Adrenal gland (tissue), 12 donors: Measurements from ENCODE around the gene ATXN10. TPM values are rescaled to one million over a fixed set of nuclear protein-coding genes. Genes with fewer than 3 reads are reported as not detected.
A peak's percentile ranks its signal among the peaks of the same experiment; 100 is the strongest.

Experiments
- DNase-seq, 7 donors: peaks; one replicate each; pipeline ENCODE4 v3.0.0-alpha.2; 2019 to 2020
- H3K27ac ChIP-seq, 5 donors: fragments of 200-600 bp; sonication (generic) in 4 of 5; 1 replicate in 3 of 5; 2 replicates in 2 of 5; pipeline versions ENCODE4 v1.5.1 to v1.8.0; 2016 to 2020; ENCODE audit warnings: mild to moderate bottlenecking in 1 of 5
- H3K27me3 ChIP-seq: fragments of 200-600 bp; 2 replicates; pipeline ENCODE4 v1.8.0; 2021
- H3K36me3 ChIP-seq, 2 donors: fragments of 200-600 bp; replicated peaks in 1 of 2; 1 replicate in 1 of 2; 2 replicates in 1 of 2; pipeline versions ENCODE4 v1.5.1 to v1.8.0; 2018 to 2022
- H3K4me1 ChIP-seq, 2 donors: fragments of 200-600 bp; replicated peaks in 1 of 2; 1 replicate in 1 of 2; 2 replicates in 1 of 2; pipeline versions ENCODE4 v1.5.1 to v1.8.0; 2018 to 2021
- H3K4me3 ChIP-seq, 4 donors: fragments of 200-600 bp; sonication (generic) in 3 of 4; one replicate each; pipeline ENCODE4 v1.5.1; 2016 to 2018
- H3K9me3 ChIP-seq, 3 donors: fragments of 200-600 bp; sonication (generic) in 1 of 3; replicated peaks in 1 of 3; 1 replicate in 2 of 3; 2 replicates in 1 of 3; pipeline versions ENCODE4 v1.5.1 to v1.8.0; 2016 to 2021
- CTCF ChIP-seq, 6 experiments: fragments of 450-650 bp in 4 of 6; fragments of 200-600 bp in 2 of 6; sonication (generic) in 1 of 6; IDR thresholded peaks; 1 replicate in 5 of 6; 2 replicates in 1 of 6; pipeline versions ENCODE4 v1.5.1 to v1.8.0; 2016 to 2021; ENCODE audit warnings: antibody characterized with exemption in 6 of 6, mild to moderate bottlenecking in 2 of 6, moderate library complexity in 1 of 6
- POLR2A ChIP-seq, 2 donors: fragments of 450-650 bp; IDR thresholded peaks; one replicate each; pipeline ENCODE4 v1.6.1; 2017; ENCODE audit warnings: antibody characterized with exemption in 2 of 2, mild to moderate bottlenecking in 2 of 2, moderate library complexity in 1 of 2
- WGBS, 4 donors: extraction: QIAGEN DNeasy Blood & Tissue Kit in 2 of 4; methylation state at CpG; one replicate each; pipeline versions ENCODE4 v1.1.5 to v1.1.7; 2013 to 2017; 5-methylcytosine and 5-hydroxymethylcytosine counted together
- intact Hi-C, 2 donors: fragments of 100-400 bp; cut with DNase I; formaldehyde crosslinking; loops; one replicate each; pipeline versions ENCODE4 v1.14.1 to v1.15.0; 2022 to 2023
- polyA plus RNA-seq, 3 donors: library from polyadenylated mRNA; stranded (reverse); fragments of 200-250 nt in 2 of 3; fragments of 350-450 nt in 1 of 3; fragmentation: Illumina TruSeq in 1 of 3; extraction: RNeasy Lipid Tissue Mini Kit (QIAGEN cat#74804) in 1 of 3; gene quantifications; one replicate each; pipeline ENCODE4 v1.2.3, GENCODE V29; 2013 to 2014
- total RNA-seq, 9 donors: library from RNA; depleted of rRNA in 4 of 9; stranded (reverse); fragments of >200 nt in 4 of 9; fragments of 120-200 nt in 1 of 9; fragmentation: NEBNext Ultra II Directional in 1 of 9; extraction: Animal tissue kit (Norgen Biotek cat#: 25700) in 1 of 9; gene quantifications; one replicate each; pipeline versions ENCODE4 v1.1.0 to v1.2.4, GENCODE V29; 2013 to 2023
- donor health status: healthy with polysubstance abuse.
- donor health status: Bipolar disorder and iron deficiency.
- donor health status: DM: yes; HTN: yes; CAD: no.
- donor health status: DM: no; HTN: no; CAD: no.
- donor health status: DM: no; HTN: no; CAD: no.
- donor health status: DM: yes; HTN: yes; CAD: no.

The ATXN10 gene
- total and polyA plus RNA-seq, 12 donors = 21.2 to 306 (median 165) TPM

- intact Hi-C loops = no loop called here
- Histone ChIP-seq H3K9me3 (no peaks in the 10 kb centered on the region), H3K4me3 (peak overlapping the region; percentile 66 to 96 (median 80)), H3K36me3 (no peaks in the 10 kb centered on the region), H3K27ac (peak overlapping the region in 4 of 5 donors; percentile 60 to 84 (median 82)), H3K27me3 (no peaks in the 10 kb centered on the region), H3K4me1 (peaks cover 9 to 18% of the 10 kb centered on the region in 2 donors)
- TF ChIP-seq CTCF (IDR thresholded peaks at IDR 0.05) (no peak), POLR2A (IDR thresholded peaks at IDR 0.05) (no peak)
- 6 to 12% (median 7%) methylated on average over 19 to 32 of the region's 32 CpGs for WGBS, 4 donors
- peak in 6 of 7 donors; percentile 16 to 63 (median 32) for DNase-seq
Observed at GRCh38 chr22:45670981-45671782, 452 bp upstream of the ATXN10 start.

GRCh38 chr22:45672564-45673481 lies 1.2 kb downstream of the ATXN10 start:
- peaks cover 9 to 26% of the 10 kb centered on the region in 2 donors for H3K4me1 ChIP-seq
- intact Hi-C loops = no loop called here
- 13 to 28% (median 17%) methylated on average over 6 to 14 of the region's 14 CpGs for WGBS, 4 donors

GRCh38 chr22:45673482-45674175 lies 2.0 kb downstream of the ATXN10 start:
- Histone ChIP-seq H3K4me1 (peaks cover 9 to 26% of the 10 kb centered on the region in 2 donors), H3K36me3 (no peaks in the 10 kb centered on the region), H3K27ac (no peak overlapping the region), H3K9me3 (no peaks in the 10 kb centered on the region), H3K27me3 (no peaks in the 10 kb centered on the region), H3K4me3 (no peak overlapping the region)
- DNase-seq = no peak
- WGBS, 4 donors = 77 to 84% (median 80%) methylated on average over 10 of the region's 10 CpGs
- intact Hi-C loops = no loop called here
- TF ChIP-seq CTCF (IDR thresholded peaks at IDR 0.05) = no peak
- TF ChIP-seq POLR2A (IDR thresholded peaks at IDR 0.05) = no peak

More at GRCh38 chr22:45672564-45673481, 1.2 kb downstream of the ATXN10 start:
- no peaks in the 10 kb centered on the region for H3K36me3 ChIP-seq
- H3K4me3 ChIP-seq = peak overlapping the region; percentile 66 to 96 (median 80)
- H3K9me3 ChIP-seq = no peaks in the 10 kb centered on the region
- TF ChIP-seq POLR2A (IDR thresholded peaks at IDR 0.05) (no peak), CTCF (IDR thresholded peaks at IDR 0.05) (no peak)
- H3K27ac ChIP-seq = peak overlapping the region in 4 of 5 donors; percentile 60 to 84 (median 82)
- peak in 1 of 7 donors; percentile 43 for DNase-seq
- H3K27me3 ChIP-seq = no peaks in the 10 kb centered on the region
